Activated T-cell treated with anti-CD3 and anti-CD28 coated beads for 24 hours (primary cell): ENCODE data around the gene SKIC8.
"Not testable (repeated sequence)": the region's sequence is repeated elsewhere in the genome, so short reads cannot be mapped to it uniquely, and the experiment has no call there.

Experiments
- DNase-seq: peaks from one replicate; pipeline ENCODE4 v3.0.0-alpha.2; 2020; ENCODE audit warnings: low read depth

The SKIC8 gene

DNA sequence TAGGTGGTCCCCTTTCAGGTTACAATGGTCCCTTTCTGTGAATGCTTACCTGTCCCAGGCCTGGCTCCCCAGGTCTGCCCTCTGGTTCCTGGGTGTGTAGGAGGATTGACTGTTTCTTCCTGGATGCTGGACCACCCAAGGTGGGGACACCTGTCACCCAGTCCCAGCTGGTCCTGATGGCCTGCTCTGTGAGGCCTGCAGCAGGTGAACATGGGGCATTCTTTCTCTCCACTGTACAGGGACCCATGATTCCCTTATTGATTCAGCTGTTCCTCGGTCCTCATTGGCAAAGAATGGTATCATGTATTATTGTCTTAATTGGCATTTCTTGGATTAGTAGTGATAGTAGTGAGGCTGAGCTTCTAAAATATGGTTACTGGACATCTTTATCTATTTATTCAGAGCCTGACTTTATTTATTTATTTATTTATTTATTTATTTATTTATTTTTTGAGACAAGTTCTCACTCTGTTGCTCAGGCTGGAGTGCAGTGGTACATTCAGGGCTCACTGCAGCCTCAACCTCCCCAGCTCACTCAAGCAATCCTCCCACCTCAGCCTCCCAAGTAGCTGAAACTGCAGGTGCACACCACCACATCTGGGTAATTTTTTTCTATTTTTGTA is 43.9 kb downstream of the SKIC8 start:
- no peak for DNase-seq

GRCh38 chr15:78251136-78251535 is 48.3 kb downstream of the SKIC8 start:
- no peak for DNase-seq

DNA sequence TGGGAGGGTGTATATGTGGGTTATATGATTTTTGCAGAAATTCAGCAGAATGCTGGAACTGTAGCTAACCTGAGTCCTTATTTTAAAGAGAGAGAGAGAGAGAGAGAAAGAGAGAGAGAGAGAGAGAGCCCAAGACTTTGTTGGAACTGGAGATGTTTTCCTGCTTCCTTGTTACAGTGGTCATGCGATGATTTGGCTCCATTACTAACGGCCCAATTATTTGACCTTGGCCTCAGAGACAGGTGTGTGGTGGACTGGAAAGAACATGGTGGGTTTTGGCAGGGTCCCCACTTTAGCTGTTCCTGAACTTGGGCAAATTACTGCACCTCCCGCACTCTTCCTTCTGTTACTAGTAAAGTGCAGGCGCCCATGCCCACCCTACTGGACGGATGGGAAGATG is 50.3 kb downstream of the SKIC8 start:
- DNase-seq: no peak

GRCh38 chr15:78247911-78248310 is 51.5 kb downstream of the SKIC8 start:
- no peak for DNase-seq

DNA sequence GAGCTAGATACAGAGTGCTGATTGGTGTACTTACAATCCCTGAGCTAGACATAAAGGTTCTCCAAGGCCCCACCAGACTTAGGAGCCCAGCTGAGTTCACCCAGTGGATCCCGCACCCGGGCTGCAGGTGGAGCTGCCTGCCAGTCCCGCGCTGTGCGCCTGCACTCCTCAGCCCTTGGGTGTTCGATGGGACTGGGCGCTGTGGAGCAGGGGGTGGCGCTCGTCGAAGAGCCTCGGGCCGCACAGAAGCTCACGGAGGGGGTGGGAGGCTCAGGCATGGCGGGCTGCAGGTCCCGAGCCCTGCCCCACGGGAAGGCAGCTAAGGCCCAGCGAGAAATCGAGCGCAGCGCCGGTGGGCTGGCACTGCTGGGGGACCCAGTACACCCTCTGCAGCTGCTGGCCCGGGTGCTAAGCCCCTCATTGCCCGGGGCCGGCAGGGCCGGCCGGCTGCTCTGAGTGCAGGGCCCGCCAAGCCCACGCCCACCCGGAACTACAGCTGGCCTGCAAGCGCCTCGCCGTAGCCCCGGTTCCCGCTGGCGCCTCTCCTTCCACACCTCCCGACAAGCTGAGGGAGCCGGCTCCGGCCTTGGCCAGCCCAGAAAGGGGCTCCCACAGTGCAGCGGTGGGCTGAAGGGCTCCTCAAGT is 53.3 kb downstream of the SKIC8 start:
- not testable (repeated sequence) for DNase-seq

- not testable (repeated sequence) for DNase-seq
Measured at GRCh38 chr15:78245392-78245791, 54.0 kb downstream of the SKIC8 start.

DNA sequence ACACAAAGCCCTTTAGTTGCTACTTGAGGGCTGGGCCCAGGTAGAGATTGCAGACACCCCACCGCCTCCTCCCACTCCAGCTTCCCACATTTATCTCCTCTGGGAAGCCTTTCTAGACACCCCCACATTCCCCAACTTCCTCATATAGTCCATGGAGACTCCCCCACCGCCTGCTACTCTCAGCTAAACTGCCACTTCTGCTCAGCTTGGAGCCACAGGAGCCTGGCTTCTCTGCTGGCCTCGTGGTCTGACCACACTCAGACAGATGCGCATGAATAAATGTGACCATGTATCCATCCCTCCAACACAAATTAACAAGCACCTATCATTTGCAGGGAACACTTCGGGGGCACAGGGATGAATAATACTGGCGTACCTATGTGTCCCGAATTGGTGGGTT is 54.5 kb downstream of the SKIC8 start:
- DNase-seq: no peak

DNA sequence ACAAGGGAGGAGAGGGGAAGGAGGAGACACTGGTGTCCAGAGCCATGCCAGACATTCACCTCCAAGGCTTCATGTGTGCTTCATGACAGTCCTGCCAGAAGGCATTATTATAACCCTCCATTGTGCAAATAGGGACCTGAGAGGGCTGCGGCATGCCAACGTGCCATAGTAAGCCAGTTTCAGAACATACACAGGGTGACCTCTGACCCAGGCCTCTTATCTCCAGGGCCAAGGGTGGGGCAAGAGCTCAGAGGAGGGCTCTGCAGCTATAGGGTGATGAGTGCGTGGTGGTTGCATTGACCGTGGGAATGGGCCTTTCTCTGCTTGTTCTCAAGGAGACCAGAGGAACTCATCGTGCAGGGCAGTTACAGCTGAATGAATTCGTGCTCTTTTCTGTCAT is 55.3 kb downstream of the SKIC8 start:
- no peak for DNase-seq

- DNase-seq: no peak
Measured at GRCh38 chr15:78243491-78243941, 55.9 kb downstream of the SKIC8 start.

- DNase-seq: no peak
Measured at GRCh38 chr15:78243058-78243457, 56.4 kb downstream of the SKIC8 start.

- DNase-seq: no peak
Measured at GRCh38 chr15:78242128-78242527, 57.3 kb downstream of the SKIC8 start.

DNA sequence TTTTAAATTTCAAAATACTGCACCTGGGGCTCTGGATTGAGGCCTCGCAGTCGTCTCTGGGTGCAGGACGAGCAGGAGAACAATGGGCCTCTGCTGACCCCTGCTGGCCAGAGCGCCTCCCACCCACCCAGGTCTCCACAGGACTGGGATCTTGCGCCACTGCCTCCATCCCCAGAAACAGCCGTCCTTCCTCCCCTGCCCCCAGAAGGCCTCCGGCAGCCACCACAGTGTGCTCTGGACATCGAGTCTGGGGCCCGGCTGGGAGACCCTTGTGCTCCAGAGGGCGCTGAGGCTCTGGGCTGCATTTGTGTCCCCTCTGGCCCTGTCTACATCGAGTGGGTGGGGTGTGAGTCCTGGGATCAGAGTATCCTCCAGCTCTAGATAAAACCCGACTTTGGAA is 58.4 kb downstream of the SKIC8 start:
- peak; percentile 73 for DNase-seq

- DNase-seq: no peak
Measured at GRCh38 chr15:78239811-78240210, 59.6 kb downstream of the SKIC8 start.

DNA sequence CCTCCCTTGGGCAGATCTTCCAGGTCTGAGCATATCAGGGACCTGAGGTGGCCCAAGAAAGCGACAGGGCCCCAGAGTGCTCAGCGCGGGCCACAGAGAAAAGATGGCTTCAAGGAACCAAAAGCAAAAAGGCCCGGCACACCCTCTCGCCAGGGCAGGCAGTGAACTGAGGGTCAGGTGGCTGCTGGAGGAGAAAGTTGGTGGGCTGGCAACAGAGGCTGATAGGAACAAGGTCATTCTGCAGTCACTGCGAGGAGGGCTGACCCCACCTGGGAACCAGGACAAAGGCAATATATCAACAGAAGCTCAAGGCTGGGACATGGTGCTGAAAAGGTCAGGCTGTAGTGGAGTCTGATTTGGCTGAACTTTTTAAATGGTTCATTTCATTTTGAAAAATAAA is 62.3 kb downstream of the SKIC8 start:
- no peak for DNase-seq

- DNase-seq: no peak
Measured at GRCh38 chr15:78236491-78236890, 62.9 kb downstream of the SKIC8 start.

DNA sequence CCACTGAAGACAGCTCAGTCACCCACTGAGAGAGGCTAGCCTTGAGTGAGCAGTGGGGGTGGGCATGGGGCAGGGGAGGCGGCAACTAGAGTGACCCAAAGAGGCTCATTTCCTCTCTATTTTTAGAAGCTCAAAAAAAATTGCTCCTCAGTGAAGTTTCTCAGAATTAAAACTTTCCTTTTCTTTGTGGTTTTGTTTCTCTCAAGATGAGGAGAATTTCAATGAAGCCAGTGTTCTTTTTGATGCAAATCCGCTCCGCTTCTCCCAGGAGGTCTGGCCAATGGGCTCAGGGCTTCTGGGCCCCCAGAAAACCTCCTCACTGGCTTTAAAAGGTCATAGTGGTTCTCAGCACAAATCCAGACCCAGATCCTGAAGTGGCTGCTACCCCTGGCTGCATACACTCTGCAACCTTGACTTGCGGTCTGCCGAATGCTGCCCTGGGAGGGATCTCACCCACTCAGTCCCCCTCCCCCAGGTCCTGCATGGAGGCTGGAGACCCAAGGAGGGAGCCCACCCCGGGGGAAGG is 64.8 kb downstream of the SKIC8 start, which contains the start of gene ACSBG1:
Gene ACSBG1, minus strand, starts transcription at position 51 of the 526 bp plus-strand sequence. CDS start 64 bp downstream, outside the sequence.
- no peak for DNase-seq

DNA sequence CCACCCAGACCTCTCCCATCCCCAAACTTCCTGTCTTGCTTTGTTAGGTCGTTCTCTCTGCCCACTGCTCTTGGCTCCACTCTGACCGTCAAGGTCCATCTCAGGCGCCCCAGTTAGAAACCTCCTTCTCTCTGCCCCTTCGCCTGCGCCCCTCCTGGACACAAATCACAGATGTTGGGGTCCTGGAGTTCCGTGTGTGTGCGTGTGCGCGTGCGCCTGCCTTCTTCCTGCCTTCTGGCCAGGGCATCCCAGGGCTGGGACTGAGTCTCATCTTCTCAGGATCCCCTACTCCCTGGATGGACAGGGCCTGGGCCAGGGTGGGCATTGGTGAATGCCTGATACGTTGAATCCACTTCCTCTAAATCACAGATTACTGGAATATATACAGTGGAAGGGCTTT is 65.9 kb downstream of the SKIC8 start:
- no peak for DNase-seq
